HG03103 (cell line): Measurements from ENCODE around the gene FLRT2.

ENCODE experiments used
- ATAC-seq: cut with Tn5 transposase; IDR thresholded peaks from one replicate; pipeline ENCODE4 v1.9.1; 2021; ENCODE audit warnings: low read depth; ENCODE audit not compliant: unreplicated experiment

FLRT2 gene

GRCh38 chr14:85530626-85531025 is 682 bp downstream of the FLRT2 start:
- no peak for ATAC-seq

- no peak for ATAC-seq
Measured at GRCh38 chr14:85531141-85531586, 1.2 kb downstream of the FLRT2 start.

- no peak for ATAC-seq
Measured at GRCh38 chr14:85531587-85532373, 1.8 kb downstream of the FLRT2 start.

GRCh38 chr14:85532374-85533022 is 2.6 kb downstream of the FLRT2 start:
- no peak for ATAC-seq

GRCh38 chr14:85533023-85533860 is 3.3 kb downstream of the FLRT2 start:
- ATAC-seq = no peak

- no peak for ATAC-seq
Measured at GRCh38 chr14:85533861-85534291, 3.9 kb downstream of the FLRT2 start.

GRCh38 chr14:85534458-85535293 is 4.7 kb downstream of the FLRT2 start:
- no peak for ATAC-seq

- ATAC-seq = no peak
Measured at GRCh38 chr14:85535321-85535720, 5.4 kb downstream of the FLRT2 start.

- ATAC-seq = no peak
Measured at GRCh38 chr14:85535991-85536832, 6.3 kb downstream of the FLRT2 start.

- no peak for ATAC-seq
Measured at GRCh38 chr14:85536833-85537190, 6.9 kb downstream of the FLRT2 start.

GRCh38 chr14:85537526-85537925 is 7.6 kb downstream of the FLRT2 start:
- ATAC-seq = no peak

- no peak for ATAC-seq
Measured at GRCh38 chr14:85538636-85539035, 8.7 kb downstream of the FLRT2 start.

- ATAC-seq = no peak
Measured at GRCh38 chr14:85539510-85539909, 9.6 kb downstream of the FLRT2 start.

GRCh38 chr14:85542623-85543022 is 12.7 kb downstream of the FLRT2 start:
- ATAC-seq = no peak

- ATAC-seq = no peak
Measured at GRCh38 chr14:85545738-85546137, 15.8 kb downstream of the FLRT2 start.

GRCh38 chr14:85546390-85546789 is 16.4 kb downstream of the FLRT2 start:
- ATAC-seq = no peak

- ATAC-seq = no peak
Measured at GRCh38 chr14:85549697-85550096, 19.8 kb downstream of the FLRT2 start.

GRCh38 chr14:85554106-85554505 is 24.2 kb downstream of the FLRT2 start:
- no peak for ATAC-seq

- ATAC-seq = no peak
Measured at GRCh38 chr14:85556267-85556666, 26.3 kb downstream of the FLRT2 start.
